ENCODE data around the gene KRTAP5-10. TPM values are rescaled to one million over a fixed set of nuclear protein-coding genes. Genes with fewer than 3 reads are reported as not detected.
"Not testable (repeated sequence)": the region's sequence is repeated elsewhere in the genome, so short reads cannot be mapped to it uniquely, and the experiment has no call there.

Gene KRTAP5-10
- total RNA-seq, 1 experiment from 2014 or later, result 0.20 TPM

DNA sequence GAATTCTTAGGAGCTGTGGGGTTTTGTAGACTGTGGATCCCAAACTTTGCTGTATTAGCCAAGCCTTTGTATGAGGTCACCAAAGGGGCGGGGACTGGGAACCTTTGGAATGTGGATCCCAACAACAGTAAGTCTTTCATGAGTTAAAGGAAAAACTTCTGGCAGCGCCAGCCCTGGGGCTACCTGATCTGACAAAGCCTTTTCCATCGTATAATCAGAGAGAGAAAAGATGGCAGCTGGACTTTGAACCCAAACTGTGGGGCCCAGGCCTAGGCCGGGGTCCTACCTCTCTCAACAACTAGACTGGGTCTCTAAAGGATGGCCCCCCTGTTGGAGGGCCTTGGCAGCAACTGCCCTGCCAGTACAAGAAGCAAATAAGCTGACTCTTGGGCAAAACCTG, 23.0 kb downstream of the KRTAP5-10 start:
- BruUV-seq (replicated peaks); H2AFZ ChIP-seq (ENCODE audit: low read depth, low read length, poor library complexity, severe bottlenecking); CTCF ChIA-PET; H3K9me3 ChIP-seq (ENCODE audit: control insufficient read depth in 1 of 2, insufficient read depth in 1 of 2, low read depth in 1 of 2, low read length in 2 of 2); RAD21 ChIA-PET (ENCODE audit: low non-redundant PET in 1 of 2, low total read pairs in 2 of 2, uncharacterized antibody in 2 of 2, unreplicated experiment in 2 of 2); H3K9ac ChIP-seq (ENCODE audit: low read length); H3K27ac ChIP-seq (ENCODE audit: low read depth, low read length); H4K20me1 ChIP-seq (ENCODE audit: insufficient read depth); intact Hi-C loops (cut with micrococcal nuclease); H3K4me2 ChIP-seq (ENCODE audit: low read length); H3K79me2 ChIP-seq (ENCODE audit: insufficient read depth, low read length); H3K36me3 ChIP-seq (ENCODE audit: control insufficient read depth in 1 of 2, insufficient read depth in 2 of 2, low read length in 2 of 2); ATAC-seq; H3K4me3 ChIP-seq (replicated peaks in 1 of 2; ENCODE audit: low read depth in 1 of 2, low read length in 2 of 2); H3K9me2 ChIP-seq (ENCODE audit: insufficient read depth); DNase-seq (ENCODE audit: low read depth, low spot score); H3K4me1 ChIP-seq (ENCODE audit: control insufficient read depth in 1 of 2, insufficient read depth in 2 of 2, low read length in 2 of 2); H3K27me3 ChIP-seq (ENCODE audit: insufficient read depth, low read length): not testable (repeated sequence)
- POLR2A ChIA-PET, result interaction anchor here (0.6 kb wide), 1 partner anchor 23 kb away, joined by 3 read pairs; no protein-coding TSS in a partner anchor

DNA sequence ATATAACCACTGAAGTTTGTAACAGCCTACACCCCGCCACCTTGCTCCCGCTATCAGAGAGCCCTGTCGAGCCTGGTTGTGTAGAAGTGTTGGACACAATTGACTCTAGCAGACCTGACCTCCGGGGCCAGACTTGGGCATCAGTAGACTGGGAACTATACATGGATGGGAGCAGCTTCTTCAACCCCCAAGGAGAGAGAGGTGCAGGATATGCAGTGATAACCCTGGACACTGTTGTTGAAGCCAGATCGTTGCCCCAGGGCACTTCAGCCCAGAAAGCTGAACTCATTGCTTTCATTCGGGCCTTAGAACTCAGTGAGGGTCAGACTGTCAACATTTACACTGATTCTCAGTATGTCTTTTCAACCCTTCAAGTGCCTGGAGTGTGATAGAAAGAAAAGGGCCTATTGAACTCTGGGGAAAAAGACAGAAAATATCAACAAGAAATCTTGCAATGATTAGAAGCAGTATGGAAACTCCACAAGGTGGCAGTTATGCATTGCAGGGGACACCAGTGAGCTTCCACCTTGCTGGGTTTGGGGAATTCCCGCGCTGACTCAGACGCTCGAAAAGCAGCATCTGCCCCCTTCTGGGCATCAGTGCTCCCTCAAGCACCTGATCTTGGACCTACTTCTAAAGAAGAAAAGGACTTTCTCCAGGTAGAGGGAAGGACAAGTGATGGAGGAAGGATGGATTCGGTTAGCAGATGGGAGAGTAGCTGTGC, 23.6 kb downstream of the KRTAP5-10 start:
- H3K9me2 ChIP-seq (ENCODE audit: insufficient read depth); RAD21 ChIA-PET (ENCODE audit: low non-redundant PET in 1 of 2, low total read pairs in 2 of 2, uncharacterized antibody in 2 of 2, unreplicated experiment in 2 of 2); intact Hi-C loops (cut with micrococcal nuclease); H3K27me3 ChIP-seq (ENCODE audit: insufficient read depth, low read length); H3K27ac ChIP-seq (ENCODE audit: low read depth, low read length); H3K4me3 ChIP-seq (replicated peaks in 1 of 2; ENCODE audit: low read depth in 1 of 2, low read length in 2 of 2); BruUV-seq (replicated peaks); POLR2A ChIA-PET; H2AFZ ChIP-seq (ENCODE audit: low read depth, low read length, poor library complexity, severe bottlenecking); H4K20me1 ChIP-seq (ENCODE audit: insufficient read depth); H3K9ac ChIP-seq (ENCODE audit: low read length); H3K4me2 ChIP-seq (ENCODE audit: low read length); H3K4me1 ChIP-seq (ENCODE audit: control insufficient read depth in 1 of 2, insufficient read depth in 2 of 2, low read length in 2 of 2); H3K36me3 ChIP-seq (ENCODE audit: control insufficient read depth in 1 of 2, insufficient read depth in 2 of 2, low read length in 2 of 2); H3K9me3 ChIP-seq (ENCODE audit: control insufficient read depth in 1 of 2, insufficient read depth in 1 of 2, low read depth in 1 of 2, low read length in 2 of 2); H3K79me2 ChIP-seq (ENCODE audit: insufficient read depth, low read length); ATAC-seq: not testable (repeated sequence)
- peak; percentile 47 for DNase-seq (ENCODE audit: low read depth, low spot score)
- TF ChIP-seq, protein P1, sequence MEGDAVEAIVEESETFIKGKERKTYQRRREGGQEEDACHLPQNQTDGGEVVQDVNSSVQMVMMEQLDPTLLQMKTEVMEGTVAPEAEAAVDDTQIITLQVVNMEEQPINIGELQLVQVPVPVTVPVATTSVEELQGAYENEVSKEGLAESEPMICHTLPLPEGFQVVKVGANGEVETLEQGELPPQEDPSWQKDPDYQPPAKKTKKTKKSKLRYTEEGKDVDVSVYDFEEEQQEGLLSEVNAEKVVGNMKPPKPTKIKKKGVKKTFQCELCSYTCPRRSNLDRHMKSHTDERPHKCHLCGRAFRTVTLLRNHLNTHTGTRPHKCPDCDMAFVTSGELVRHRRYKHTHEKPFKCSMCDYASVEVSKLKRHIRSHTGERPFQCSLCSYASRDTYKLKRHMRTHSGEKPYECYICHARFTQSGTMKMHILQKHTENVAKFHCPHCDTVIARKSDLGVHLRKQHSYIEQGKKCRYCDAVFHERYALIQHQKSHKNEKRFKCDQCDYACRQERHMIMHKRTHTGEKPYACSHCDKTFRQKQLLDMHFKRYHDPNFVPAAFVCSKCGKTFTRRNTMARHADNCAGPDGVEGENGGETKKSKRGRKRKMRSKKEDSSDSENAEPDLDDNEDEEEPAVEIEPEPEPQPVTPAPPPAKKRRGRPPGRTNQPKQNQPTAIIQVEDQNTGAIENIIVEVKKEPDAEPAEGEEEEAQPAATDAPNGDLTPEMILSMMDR (IDR thresholded peaks at IDR 0.05 in 2 of 3, conservative IDR thresholded peaks at IDR 0.05 in 1 of 3; ENCODE audit: borderline replicate concordance in 1 of 3, insufficient read depth in 1 of 3, low read depth in 2 of 3, low read length in 2 of 3), result peak; percentile 32 to 80 (median 38)
- TF ChIP-seq FOSL1 (IDR thresholded peaks at IDR 0.05; ENCODE audit: low read depth) (peak; percentile 42), RAD21 (IDR thresholded peaks at IDR 0.05; ENCODE audit: low read depth) (peak; percentile 54)
- CTCF ChIA-PET, result interaction anchor here (1.5 kb wide), 1 partner anchor 9 kb away, joined by 7 read pairs; no protein-coding TSS in a partner anchor

GRCh38 chr11:71589546-71589920, 24.2 kb downstream of the KRTAP5-10 start:
- BruUV-seq (replicated peaks), result not testable (repeated sequence)

DNA sequence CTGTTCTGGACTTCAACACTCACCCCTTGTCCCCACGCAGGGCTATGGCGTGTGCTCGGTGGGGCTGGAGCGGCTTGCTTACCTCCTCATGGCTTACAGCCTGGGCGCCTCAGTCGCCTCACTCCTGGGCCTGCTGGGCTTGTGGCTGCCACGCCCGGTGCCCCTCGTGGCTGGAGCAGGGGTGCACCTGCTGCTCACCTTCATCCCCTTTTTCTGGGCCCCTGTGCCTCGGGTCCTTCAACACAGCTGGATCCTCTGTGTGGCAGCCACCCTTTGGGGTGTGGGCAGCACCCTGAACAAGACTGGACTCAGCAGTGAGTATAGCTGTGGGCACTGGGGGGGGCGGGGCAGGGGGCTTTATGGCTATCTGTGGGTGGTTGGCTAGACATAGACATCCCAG, 37.9 kb downstream of the KRTAP5-10 start:
- CTCF ChIA-PET; ATAC-seq; H2AFZ ChIP-seq (ENCODE audit: low read depth, low read length, poor library complexity, severe bottlenecking); H3K9me3 ChIP-seq (ENCODE audit: control insufficient read depth in 1 of 2, insufficient read depth in 1 of 2, low read depth in 1 of 2, low read length in 2 of 2); H3K79me2 ChIP-seq (ENCODE audit: insufficient read depth, low read length); BruUV-seq (replicated peaks); H3K27ac ChIP-seq (ENCODE audit: low read depth, low read length); H3K9me2 ChIP-seq (ENCODE audit: insufficient read depth); POLR2A ChIA-PET; H3K9ac ChIP-seq (ENCODE audit: low read length); H3K4me2 ChIP-seq (ENCODE audit: low read length); H3K4me3 ChIP-seq (replicated peaks in 1 of 2; ENCODE audit: low read depth in 1 of 2, low read length in 2 of 2); H3K4me1 ChIP-seq (ENCODE audit: control insufficient read depth in 1 of 2, insufficient read depth in 2 of 2, low read length in 2 of 2); RAD21 ChIA-PET (ENCODE audit: low non-redundant PET in 1 of 2, low total read pairs in 2 of 2, uncharacterized antibody in 2 of 2, unreplicated experiment in 2 of 2); H3K36me3 ChIP-seq (ENCODE audit: control insufficient read depth in 1 of 2, insufficient read depth in 2 of 2, low read length in 2 of 2); H3K27me3 ChIP-seq (ENCODE audit: insufficient read depth, low read length); DNase-seq (ENCODE audit: low read depth, low spot score); H4K20me1 ChIP-seq (ENCODE audit: insufficient read depth): not testable (repeated sequence)
- intact Hi-C loops (cut with micrococcal nuclease), result loop anchor here (10.0 kb wide), 1 partner anchor 132 kb away; no protein-coding TSS in a partner anchor

More at GRCh38 chr11:71589546-71589920, 24.2 kb downstream of the KRTAP5-10 start:
- RAD21 ChIA-PET (ENCODE audit: low non-redundant PET in 1 of 2, low total read pairs in 2 of 2, uncharacterized antibody in 2 of 2, unreplicated experiment in 2 of 2); H3K27me3 ChIP-seq (ENCODE audit: insufficient read depth, low read length); intact Hi-C loops (cut with micrococcal nuclease); H3K79me2 ChIP-seq (ENCODE audit: insufficient read depth, low read length); POLR2A ChIA-PET; DNase-seq (ENCODE audit: low read depth, low spot score); H3K36me3 ChIP-seq (ENCODE audit: control insufficient read depth in 1 of 2, insufficient read depth in 2 of 2, low read length in 2 of 2); H2AFZ ChIP-seq (ENCODE audit: low read depth, low read length, poor library complexity, severe bottlenecking); H3K27ac ChIP-seq (ENCODE audit: low read depth, low read length); H3K4me2 ChIP-seq (ENCODE audit: low read length); H3K9ac ChIP-seq (ENCODE audit: low read length); H3K9me3 ChIP-seq (ENCODE audit: control insufficient read depth in 1 of 2, insufficient read depth in 1 of 2, low read depth in 1 of 2, low read length in 2 of 2); H4K20me1 ChIP-seq (ENCODE audit: insufficient read depth); H3K4me3 ChIP-seq (replicated peaks in 1 of 2; ENCODE audit: low read depth in 1 of 2, low read length in 2 of 2); H3K4me1 ChIP-seq (ENCODE audit: control insufficient read depth in 1 of 2, insufficient read depth in 2 of 2, low read length in 2 of 2); ATAC-seq; H3K9me2 ChIP-seq (ENCODE audit: insufficient read depth): not testable (repeated sequence)
- CTCF ChIA-PET, result interaction anchor here (1.5 kb wide), 1 partner anchor 9 kb away, joined by 7 read pairs; no protein-coding TSS in a partner anchor

Measured in HCT116 (cell line).